NCI-H1048 (cell line): ENCODE data around the gene SLC45A1.
"Not testable (repeated sequence)": the region's sequence is repeated elsewhere in the genome, so short reads cannot be mapped to it uniquely, and the experiment has no call there.

Experiments used
- DNase-seq: peaks from one replicate; lab custom pipeline; 2025; lab: John Stamatoyannopoulos, UW

Gene SLC45A1

GRCh38 chr1:8317647-8318381, at the start of gene SLC45A1:
TSS of gene SLC45A1 (plus strand) at chr1:8318114. CDS start at chr1:8324330, 6,216 bp downstream.
- peak; percentile 48 for DNase-seq

GRCh38 chr1:8273036-8273435, 44.9 kb upstream of the SLC45A1 start:
- DNase-seq: no peak

GRCh38 chr1:8274352-8274751, 43.6 kb upstream of the SLC45A1 start:
- DNase-seq: no peak

- DNase-seq: no peak
These were observed 41.6 kb upstream of the SLC45A1 start for GRCh38 chr1:8276173-8276914.

GRCh38 chr1:8276932-8277331, 41.0 kb upstream of the SLC45A1 start:
- DNase-seq: no peak

GRCh38 chr1:8278677-8279076, 39.2 kb upstream of the SLC45A1 start:
- not testable (repeated sequence) for DNase-seq

- no peak for DNase-seq
These were observed 35.9 kb upstream of the SLC45A1 start for GRCh38 chr1:8281843-8282509.

GRCh38 chr1:8283058-8283884, 34.6 kb upstream of the SLC45A1 start:
- no peak for DNase-seq

- DNase-seq: no peak
These were observed 33.8 kb upstream of the SLC45A1 start for GRCh38 chr1:8284127-8284526.

GRCh38 chr1:8285103-8285502, 32.8 kb upstream of the SLC45A1 start:
- no peak for DNase-seq

- no peak for DNase-seq
These were observed 31.9 kb upstream of the SLC45A1 start for GRCh38 chr1:8285965-8286364.

GRCh38 chr1:8293118-8293517, 24.8 kb upstream of the SLC45A1 start:
- DNase-seq: no peak

GRCh38 chr1:8293641-8294169, 24.2 kb upstream of the SLC45A1 start:
- DNase-seq: no peak

GRCh38 chr1:8294170-8294697, 23.7 kb upstream of the SLC45A1 start:
- no peak for DNase-seq

- no peak for DNase-seq
These were observed 20.7 kb upstream of the SLC45A1 start for GRCh38 chr1:8297245-8297644.

- DNase-seq: no peak
These were observed 18.0 kb upstream of the SLC45A1 start for GRCh38 chr1:8299963-8300362.

- DNase-seq: no peak
These were observed 15.6 kb upstream of the SLC45A1 start for GRCh38 chr1:8302081-8302956.

GRCh38 chr1:8303141-8303540, 14.8 kb upstream of the SLC45A1 start:
- DNase-seq: no peak

GRCh38 chr1:8303876-8304275, 14.0 kb upstream of the SLC45A1 start:
- no peak for DNase-seq

GRCh38 chr1:8307628-8308027, 10.3 kb upstream of the SLC45A1 start:
- DNase-seq: no peak
